Kidney (tissue), 14 donors: Measurements from ENCODE around the gene TGM6. TPM values are rescaled to one million over a fixed set of nuclear protein-coding genes. Genes with fewer than 3 reads are reported as not detected.

Experiments
- DNase-seq, 5 donors: peaks; one replicate each; pipeline ENCODE4 v3.0.0-alpha.2; 2013 to 2020
- FAIRE-seq: peaks from 2 replicates; lab custom pipeline; 2012; peaks lifted over from hg19 to GRCh38; lab: Jason Lieb, UNC
- H3K27ac ChIP-seq, 2 donors: one replicate each; pipeline ENCODE4 v1.7.0; 2013; ENCODE audit warnings: low read depth in 2 of 2, low read length in 2 of 2, inconsistent platforms in 1 of 2
- H3K27me3 ChIP-seq: one replicate; pipeline ENCODE4 v1.7.1; 2013; ENCODE audit warnings: low read length, inconsistent platforms; ENCODE audit not compliant: control insufficient read depth, insufficient read depth
- H3K36me3 ChIP-seq, 3 donors: one replicate each; pipeline versions ENCODE4 v1.7.0 to v1.7.1; 2013; ENCODE audit warnings: low read length in 3 of 3, control low read depth in 1 of 3, inconsistent platforms in 1 of 3; ENCODE audit not compliant: insufficient read depth in 3 of 3, control insufficient read depth in 2 of 3
- H3K4me1 ChIP-seq, 3 donors: one replicate each; pipeline versions ENCODE4 v1.7.0 to v1.7.1; 2013; ENCODE audit warnings: low read length in 3 of 3, inconsistent platforms in 1 of 3, low read depth in 1 of 3; ENCODE audit not compliant: control insufficient read depth in 2 of 3, insufficient read depth in 2 of 3
- H3K4me3 ChIP-seq, 3 donors: one replicate each; pipeline versions ENCODE4 v1.7.0 to v1.8.1; 2013; ENCODE audit warnings: low read length in 3 of 3, control low read depth in 1 of 3, inconsistent platforms in 1 of 3
- H3K9ac ChIP-seq, 3 donors: one replicate each; pipeline versions ENCODE4 v1.7.0 to v1.7.1; 2013; ENCODE audit warnings: low read length in 3 of 3, control low read depth in 1 of 3, inconsistent platforms in 1 of 3
- H3K9me3 ChIP-seq, 3 donors: one replicate each; pipeline versions ENCODE4 v1.7.0 to v1.7.1; 2013; ENCODE audit warnings: low read length in 3 of 3, control low read depth in 1 of 3, inconsistent platforms in 1 of 3; ENCODE audit not compliant: control insufficient read depth in 2 of 3, insufficient read depth in 1 of 3
- intact Hi-C: fragments of 100-400 bp; cut with DNase I; formaldehyde crosslinking; loops from one replicate; pipeline ENCODE4 v1.11.1; 2022
- polyA plus RNA-seq: library from polyadenylated mRNA; stranded (reverse); fragments of 350-450 nt; fragmentation: Illumina TruSeq; extraction: RNeasy Lipid Tissue Mini Kit (QIAGEN cat#74804); gene quantifications from one replicate; pipeline ENCODE4 v1.2.3, GENCODE V29; 2014; ENCODE audit warnings: low read depth, low replicate concordance; ENCODE audit not compliant: insufficient read depth
- total RNA-seq: library from RNA; stranded (reverse); fragmentation: NEBNext Ultra II Directional; extraction: Animal tissue kit (Norgen Biotek cat#: 25700); gene quantifications from one replicate; pipeline ENCODE4 v1.2.1, GENCODE V29; 2021
- TF ChIP-seq, protein P1 (sequence below): IDR thresholded peaks from 3 replicates; pipeline ENCODE4 v1.5.1; 2012; ENCODE audit warnings: mild to moderate bottlenecking, moderate library complexity, borderline replicate concordance; ENCODE audit not compliant: insufficient read depth; ENCODE audit errors: extremely low read depth
- donor health status: control.
- donor health status: control.
- donor health status: control.
- donor health status: control.
- donor health status: control.
- donor health status: DM: yes; HTN: yes; CAD: no.
- donor health status: Normal renal cell carcinoma (clear cell type).

TGM6 gene
- total and polyA plus RNA-seq, 2 donors from 2014 or later = not detected

DNA sequence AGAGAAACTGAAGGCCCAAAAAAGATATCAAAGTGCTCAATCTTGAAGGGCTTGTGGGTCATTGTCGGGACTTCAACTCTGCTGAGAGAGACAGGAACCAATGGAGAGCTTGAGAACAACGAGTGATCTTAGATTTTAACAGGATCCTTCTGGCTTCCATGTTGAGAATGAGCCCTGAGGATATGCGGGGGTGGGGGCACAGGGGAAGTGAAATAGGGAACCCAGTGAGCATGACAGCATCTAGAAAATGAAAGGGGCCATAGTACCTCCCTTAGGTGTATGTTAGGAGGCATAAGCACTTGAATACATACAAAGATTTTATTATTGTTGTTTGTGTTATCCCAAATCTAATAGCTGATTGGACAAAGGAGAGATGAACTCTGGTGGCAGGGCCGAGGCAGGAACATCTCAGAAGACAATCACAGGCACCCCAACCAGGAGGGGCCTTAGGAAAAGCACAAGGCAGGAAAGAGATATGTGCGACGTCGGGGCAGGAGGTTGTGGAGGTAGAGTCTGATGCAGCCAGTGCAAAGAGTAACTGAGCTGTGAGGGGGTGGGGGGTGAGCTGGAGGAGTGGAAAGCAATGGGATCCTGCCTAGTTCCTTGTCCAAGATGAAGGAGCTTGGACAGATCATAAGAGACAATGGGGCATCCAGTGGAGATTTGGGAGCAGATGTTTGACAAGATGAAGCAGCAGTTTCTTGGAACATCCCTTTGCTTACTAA lies 10.4 kb downstream of the TGM6 start:
- no peak overlapping the region for H3K4me3 ChIP-seq
- TF ChIP-seq, protein P1, sequence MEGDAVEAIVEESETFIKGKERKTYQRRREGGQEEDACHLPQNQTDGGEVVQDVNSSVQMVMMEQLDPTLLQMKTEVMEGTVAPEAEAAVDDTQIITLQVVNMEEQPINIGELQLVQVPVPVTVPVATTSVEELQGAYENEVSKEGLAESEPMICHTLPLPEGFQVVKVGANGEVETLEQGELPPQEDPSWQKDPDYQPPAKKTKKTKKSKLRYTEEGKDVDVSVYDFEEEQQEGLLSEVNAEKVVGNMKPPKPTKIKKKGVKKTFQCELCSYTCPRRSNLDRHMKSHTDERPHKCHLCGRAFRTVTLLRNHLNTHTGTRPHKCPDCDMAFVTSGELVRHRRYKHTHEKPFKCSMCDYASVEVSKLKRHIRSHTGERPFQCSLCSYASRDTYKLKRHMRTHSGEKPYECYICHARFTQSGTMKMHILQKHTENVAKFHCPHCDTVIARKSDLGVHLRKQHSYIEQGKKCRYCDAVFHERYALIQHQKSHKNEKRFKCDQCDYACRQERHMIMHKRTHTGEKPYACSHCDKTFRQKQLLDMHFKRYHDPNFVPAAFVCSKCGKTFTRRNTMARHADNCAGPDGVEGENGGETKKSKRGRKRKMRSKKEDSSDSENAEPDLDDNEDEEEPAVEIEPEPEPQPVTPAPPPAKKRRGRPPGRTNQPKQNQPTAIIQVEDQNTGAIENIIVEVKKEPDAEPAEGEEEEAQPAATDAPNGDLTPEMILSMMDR = no peak
- no peak for DNase-seq
- no peaks in the 10 kb centered on the region for H3K4me1 ChIP-seq
- H3K9me3 ChIP-seq = peaks cover 0 to 12% (median 0%) of the 10 kb centered on the region in 3 donors
- FAIRE-seq = no peak
- H3K9ac ChIP-seq = no peak overlapping the region
- H3K36me3 ChIP-seq = no peaks in the 10 kb centered on the region
- H3K27ac ChIP-seq = no peak overlapping the region
- intact Hi-C loops = no loop called here
- no peaks in the 10 kb centered on the region for H3K27me3 ChIP-seq

DNA sequence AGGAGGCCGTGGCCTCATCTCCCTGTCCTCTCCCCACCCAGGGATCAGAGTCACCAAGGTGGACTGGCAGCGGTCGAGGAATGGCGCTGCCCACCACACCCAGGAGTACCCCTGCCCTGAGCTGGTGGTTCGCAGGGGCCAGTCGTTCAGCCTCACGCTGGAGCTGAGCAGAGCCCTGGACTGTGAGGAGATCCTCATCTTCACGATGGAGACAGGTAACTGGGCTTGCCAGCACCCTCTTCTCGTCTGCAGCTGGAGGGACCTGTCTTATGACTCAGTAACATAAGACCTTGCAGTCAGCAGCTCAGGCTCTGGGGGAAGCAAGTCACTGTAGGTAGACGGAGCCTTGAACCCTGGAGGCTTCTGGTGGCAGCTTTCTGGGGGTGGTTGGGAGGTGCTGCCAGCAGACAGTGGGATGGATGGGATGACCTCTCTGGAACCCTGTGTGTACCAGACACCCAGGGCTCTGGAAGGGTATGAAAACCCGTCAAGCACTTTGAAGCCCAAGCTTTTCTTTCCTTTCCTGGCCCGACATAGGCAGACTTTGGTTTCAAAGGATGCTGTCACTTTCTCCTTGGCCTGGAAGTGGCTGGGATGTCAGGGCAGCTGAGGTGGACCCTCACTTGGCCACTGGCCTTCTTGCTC lies 13.8 kb downstream of the TGM6 start:
- intact Hi-C loops = no loop called here
- FAIRE-seq (no peak), DNase-seq (no peak)
- H3K4me3 ChIP-seq = no peak overlapping the region
- no peak overlapping the region for H3K27ac ChIP-seq
- no peak overlapping the region for H3K9ac ChIP-seq
- no peaks in the 10 kb centered on the region for H3K9me3 ChIP-seq
- H3K27me3 ChIP-seq = no peaks in the 10 kb centered on the region
- TF ChIP-seq, protein P1 = no peak
- H3K4me1 ChIP-seq = no peaks in the 10 kb centered on the region
- H3K36me3 ChIP-seq = no peaks in the 10 kb centered on the region

- no peak for FAIRE-seq
- intact Hi-C loops = no loop called here
- no peak overlapping the region for H3K9ac ChIP-seq
- H3K4me3 ChIP-seq = no peak overlapping the region
- H3K27me3 ChIP-seq = no peaks in the 10 kb centered on the region
- H3K36me3 ChIP-seq = no peaks in the 10 kb centered on the region
- H3K4me1 ChIP-seq = no peaks in the 10 kb centered on the region
- TF ChIP-seq, protein P1 = no peak
- no peaks in the 10 kb centered on the region for H3K9me3 ChIP-seq
- no peak overlapping the region for H3K27ac ChIP-seq
- DNase-seq = no peak
Observed at GRCh38 chr20:2395136-2395535, 14.4 kb downstream of the TGM6 start.
